AG04450 (cell line): ENCODE results near the gene LRRC58. TPM values are rescaled to one million over a fixed set of nuclear protein-coding genes. Genes with fewer than 3 reads are reported as not detected.

Experiments used
- CTCF ChIA-PET: fragments of 300-600, 350-600 bp; formaldehyde crosslinking; extraction: SDS; loops from one replicate; lab custom pipeline; 2022; ENCODE audit warnings: antibody characterized with exemption, inconsistent platforms; lab: Charles Lee
- POLR2A ChIA-PET: fragments of 350-600 bp; formaldehyde crosslinking; extraction: SDS; loops from one replicate; lab custom pipeline; 2021; ENCODE audit warnings: antibody characterized with exemption, inconsistent platforms; lab: Yijun Ruan, JAX
- DNase-seq: peaks from one replicate; pipeline ENCODE4 v3.0.0-alpha.2; 2011; ENCODE audit warnings: low read depth, low spot score
- H3K27ac ChIP-seq: one replicate; pipeline ENCODE4 v1.5.1; 2012; ENCODE audit warnings: low read depth, low read length, control low read depth
- H3K27me3 ChIP-seq: one replicate; pipeline ENCODE4 v1.6.0; 2012; ENCODE audit warnings: low read length; ENCODE audit not compliant: control insufficient read depth, insufficient read depth
- H3K4me3 ChIP-seq: 2 replicates; pipeline ENCODE4 v1.5.1; 2011; ENCODE audit warnings: mild to moderate bottlenecking, low read depth, low read length, control low read depth
- H3K9me3 ChIP-seq: 2 replicates; pipeline ENCODE4 v1.5.1; 2012; ENCODE audit warnings: low read length; ENCODE audit not compliant: control insufficient read depth, insufficient read depth
- polyA plus RNA-seq: library from polyadenylated mRNA; depleted of rRNA; stranded (reverse); fragments of >200 nt; gene quantifications from 2 replicates; pipeline ENCODE4 v1.2.3, GENCODE V29; 2011; rRNA removed
- TF ChIP-seq, protein P1 (sequence below): IDR thresholded peaks from 2 replicates; pipeline ENCODE4 v1.5.1; 2011; ENCODE audit warnings: low read depth, low read length, control low read depth, inconsistent platforms

Gene LRRC58
- polyA plus RNA-seq, 1 experiment = 15.0 TPM

DNA sequence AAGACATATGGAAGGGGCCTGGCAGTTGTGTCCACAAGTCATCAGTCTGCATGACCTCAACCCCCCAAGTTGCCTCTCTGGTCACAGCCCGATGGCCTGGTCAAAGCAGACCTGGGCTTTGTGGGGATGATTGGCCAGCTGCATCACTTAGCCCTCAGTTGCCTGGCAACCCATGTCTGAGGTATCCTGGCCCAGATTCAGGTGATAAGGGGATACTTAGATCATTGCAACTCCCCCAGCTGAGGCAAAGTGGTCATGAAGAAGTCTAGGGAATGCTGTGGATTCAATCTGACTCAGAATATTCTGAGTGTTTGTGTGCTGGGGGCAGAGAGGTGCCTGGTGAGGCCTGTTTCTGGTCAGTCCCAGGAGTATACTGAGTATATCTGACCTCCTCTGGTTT lies 69.1 kb downstream of the LRRC58 start:
- Histone ChIP-seq H3K9me3 (no peaks in the 10 kb centered on the region), H3K4me3 (no peak overlapping the region), H3K27me3 (peaks cover 12% of the 10 kb centered on the region), H3K27ac (no peak overlapping the region)
- DNase-seq = no peak
- ChIA-PET CTCF (no interaction called here), POLR2A (no interaction called here)
- TF ChIP-seq, protein P1, sequence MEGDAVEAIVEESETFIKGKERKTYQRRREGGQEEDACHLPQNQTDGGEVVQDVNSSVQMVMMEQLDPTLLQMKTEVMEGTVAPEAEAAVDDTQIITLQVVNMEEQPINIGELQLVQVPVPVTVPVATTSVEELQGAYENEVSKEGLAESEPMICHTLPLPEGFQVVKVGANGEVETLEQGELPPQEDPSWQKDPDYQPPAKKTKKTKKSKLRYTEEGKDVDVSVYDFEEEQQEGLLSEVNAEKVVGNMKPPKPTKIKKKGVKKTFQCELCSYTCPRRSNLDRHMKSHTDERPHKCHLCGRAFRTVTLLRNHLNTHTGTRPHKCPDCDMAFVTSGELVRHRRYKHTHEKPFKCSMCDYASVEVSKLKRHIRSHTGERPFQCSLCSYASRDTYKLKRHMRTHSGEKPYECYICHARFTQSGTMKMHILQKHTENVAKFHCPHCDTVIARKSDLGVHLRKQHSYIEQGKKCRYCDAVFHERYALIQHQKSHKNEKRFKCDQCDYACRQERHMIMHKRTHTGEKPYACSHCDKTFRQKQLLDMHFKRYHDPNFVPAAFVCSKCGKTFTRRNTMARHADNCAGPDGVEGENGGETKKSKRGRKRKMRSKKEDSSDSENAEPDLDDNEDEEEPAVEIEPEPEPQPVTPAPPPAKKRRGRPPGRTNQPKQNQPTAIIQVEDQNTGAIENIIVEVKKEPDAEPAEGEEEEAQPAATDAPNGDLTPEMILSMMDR = no peak

- POLR2A ChIA-PET = no interaction called here
- no peak for DNase-seq
- TF ChIP-seq, protein P1 = no peak
- Histone ChIP-seq H3K27me3 (peaks cover 2% of the 10 kb centered on the region), H3K9me3 (no peaks in the 10 kb centered on the region), H3K27ac (no peak overlapping the region), H3K4me3 (no peak overlapping the region)
- CTCF ChIA-PET = no interaction called here
These were observed 72.4 kb downstream of the LRRC58 start for GRCh38 chr3:120276767-120277166.

- Histone ChIP-seq H3K27ac (no peak overlapping the region), H3K9me3 (no peaks in the 10 kb centered on the region), H3K4me3 (no peak overlapping the region), H3K27me3 (peaks cover 2% of the 10 kb centered on the region)
- POLR2A ChIA-PET = no interaction called here
- TF ChIP-seq, protein P1 = no peak
- CTCF ChIA-PET = no interaction called here
- no peak for DNase-seq
These were observed 73.5 kb downstream of the LRRC58 start for GRCh38 chr3:120275618-120276017.

GRCh38 chr3:120274739-120275167 lies 74.4 kb downstream of the LRRC58 start:
- no peaks in the 10 kb centered on the region for H3K9me3 ChIP-seq
- no peak overlapping the region for H3K27ac ChIP-seq
- TF ChIP-seq, protein P1 = no peak
- peak; percentile 2 for DNase-seq
- CTCF ChIA-PET = no interaction called here
- no peak overlapping the region for H3K4me3 ChIP-seq
- POLR2A ChIA-PET = interaction anchor here (0.9 kb wide), 1 partner anchor 74 kb away, joined by 3 read pairs; the partner anchor contains the start of gene LRRC58
- peaks cover 2% of the 10 kb centered on the region for H3K27me3 ChIP-seq

Other genes with a start within 250 kb of the LRRC58 start
- 0.22 and 0.31 TPM in 2 replicates for gene GPR156, start 64.1 kb downstream of the LRRC58 start, polyA plus RNA-seq
- gene FSTL1, start 101.6 kb upstream of the LRRC58 start, polyA plus RNA-seq = 1,126 and 1,300 TPM in 2 replicates
- gene NDUFB4, start 247.0 kb upstream of the LRRC58 start, polyA plus RNA-seq = 174 and 183 TPM in 2 replicates